OCI-M2 (cell line): ENCODE data around the gene SCGB1C1.

Experiments
- DNase-seq: peaks from one replicate; lab custom pipeline; 2025; ENCODE audit not compliant: unreplicated experiment; lab: John Stamatoyannopoulos, UW

Gene SCGB1C1

GRCh38 chr11:241634-242033 lies 48.8 kb downstream of the SCGB1C1 start:
- no peak for DNase-seq
